ENCODE results near the gene RPL11. TPM values are rescaled to one million over a fixed set of nuclear protein-coding genes. Genes with fewer than 3 reads are reported as not detected.

Gene RPL11
- total and polyA plus RNA-seq, 2 experiments from 2014 or later: 1,126 to 1,484 TPM

GRCh38 chr1:23727362-23727811 lies 35.8 kb downstream of the RPL11 start:
- Histone ChIP-seq H3K4me3 (no peak overlapping the region), H3F3A (replicated peaks; ENCODE audit: low read depth) (no peaks in the 10 kb centered on the region), H3K27ac (ENCODE audit: low read depth) (no peak overlapping the region), H3K79me2 (replicated peaks; ENCODE audit: insufficient read depth) (peaks cover 9% of the 10 kb centered on the region), H3K4me2 (no peak overlapping the region), H2AFZ (no peak overlapping the region), H3K27me3 (ENCODE audit: insufficient read depth) (no peaks in the 10 kb centered on the region), H3K9me2 (ENCODE audit: insufficient read depth) (0 out of 2 replicates have a peak, but pooled peaks cover 1% of the 10 kb centered on the region), H3K4me1 (ENCODE audit: insufficient read depth) (0 out of 2 replicates have a peak, but pooled peaks cover 3% of the 10 kb centered on the region), H3K36me3 (ENCODE audit: insufficient read depth) (no peaks in the 10 kb centered on the region), H4K20me1 (replicated peaks; ENCODE audit: insufficient read depth) (peaks cover 22% of the 10 kb centered on the region)
- 0 out of 3 replicates have a peak, but pooled peaks cover 6% of the 10 kb centered on the region for H3K36me3 Mint-ChIP-seq (ENCODE audit: low read depth)
- no peak for ATAC-seq
- 0 out of 2 replicates have a peak overlapping the region, but pooled peaks have one; percentile 26 for H3K27ac Mint-ChIP-seq
- no peak for DNase-seq (ENCODE audit: low spot score)
- no peak overlapping the region for H3K4me3 Mint-ChIP-seq
- TF ChIP-seq CTCF (conservative IDR thresholded peaks at IDR 0.05; ENCODE audit: low read depth in 2 of 2) (no peak), CREB1 (CRISPR knock-in tag; IDR thresholded peaks at IDR 0.05; ENCODE audit: low read depth) (no peak), ZNF114 (CRISPR knock-in tag; IDR thresholded peaks at IDR 0.05) (no peak), NANOG (IDR thresholded peaks at IDR 0.05; ENCODE audit: borderline replicate concordance) (no peak), REST (IDR thresholded peaks at IDR 0.05; ENCODE audit: unreplicated experiment) (no peak), JUNB (IDR thresholded peaks at IDR 0.05; ENCODE audit: unreplicated experiment) (no peak), ZNF462 (CRISPR knock-in tag; IDR thresholded peaks at IDR 0.05) (no peak), STAT1 (IDR thresholded peaks at IDR 0.05; ENCODE audit: unreplicated experiment) (no peak), ZNF331 (CRISPR knock-in tag; IDR thresholded peaks at IDR 0.05; ENCODE audit: low read depth) (no peak), EZH2phosphoT487 (IDR thresholded peaks at IDR 0.05; ENCODE audit: unreplicated experiment) (no peak), POLR2AphosphoS5 (IDR thresholded peaks at IDR 0.05; ENCODE audit: low read depth) (no peak), EZH2 (IDR thresholded peaks at IDR 0.05; ENCODE audit: low read depth, unreplicated experiment) (no peak), ETS1 (IDR thresholded peaks at IDR 0.05) (no peak)
- no peaks in the 10 kb centered on the region for H3K9me3 Mint-ChIP-seq
- H3K4me1 Mint-ChIP-seq: peaks cover 2% of the 10 kb centered on the region; the same call in 1 of the 3 replicates
- H3K27me3 Mint-ChIP-seq (ENCODE audit: insufficient read depth, low read depth, poor library complexity): peaks cover 5% of the 10 kb centered on the region
